ENCODE measurements around the gene ANKRD44.

Gene ANKRD44

DNA sequence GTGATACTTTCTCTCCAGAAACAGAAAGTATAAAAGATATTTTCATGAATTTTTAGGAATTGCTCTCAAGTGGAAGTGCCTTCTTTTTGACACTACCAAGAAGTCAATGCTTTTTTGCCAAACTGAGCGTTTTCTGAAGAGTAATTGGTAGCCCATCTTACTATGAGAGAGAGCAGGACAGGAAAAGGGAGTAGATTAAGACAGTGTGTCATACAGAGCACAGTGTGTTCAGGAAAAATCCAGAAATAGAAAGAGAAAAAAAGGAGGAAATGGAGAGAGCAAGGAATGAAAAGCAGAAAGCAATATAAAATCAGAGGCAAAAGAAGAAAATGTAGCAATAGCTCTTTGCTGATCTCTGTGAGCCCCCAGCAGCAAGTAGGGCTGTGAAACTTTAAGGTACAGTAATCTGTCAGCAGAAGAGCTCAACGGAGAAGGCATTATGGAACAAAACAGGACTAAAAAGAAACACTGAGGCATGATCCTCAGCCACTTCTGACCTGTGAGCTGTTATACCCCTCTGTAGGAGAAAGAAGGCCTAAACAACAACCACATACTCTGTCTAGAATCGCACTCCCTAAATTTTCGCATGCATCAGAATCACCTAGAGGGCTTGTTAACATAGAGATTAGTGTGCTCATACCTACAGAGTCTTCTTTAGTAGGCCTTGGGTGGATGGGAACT, 369.0 kb downstream of the ANKRD44 start:
- no peaks in the 10 kb centered on the region for H3K4me1 ChIP-seq (ENCODE audit: control insufficient read depth, insufficient read depth, low read depth, low read length)
- no peak overlapping the region for H3K4me2 ChIP-seq (ENCODE audit: low read length, poor library complexity, severe bottlenecking)
- no peaks in the 10 kb centered on the region for H3K36me3 ChIP-seq (ENCODE audit: control insufficient read depth in 1 of 2, insufficient read depth in 2 of 2, low read depth in 1 of 2, low read length in 2 of 2)
- no peak overlapping the region for H2BK15ac ChIP-seq (ENCODE audit: low read depth, poor library complexity, severe bottlenecking)
- H2BK5ac ChIP-seq (ENCODE audit: low read depth, low read length, poor library complexity, severe bottlenecking) = no peak overlapping the region
- H2AFZ ChIP-seq (ENCODE audit: low read depth, low read length) = no peak overlapping the region
- no peak overlapping the region for H4K8ac ChIP-seq (ENCODE audit: low read length)
- no peak overlapping the region for H3K18ac ChIP-seq (ENCODE audit: low read depth in 1 of 2, low read length in 2 of 2)
- no peak for DNase-seq
- H3K4ac ChIP-seq (ENCODE audit: low read depth in 1 of 2, low read length in 2 of 2) = no peak overlapping the region
- H3K23ac ChIP-seq (ENCODE audit: low read length in 2 of 2) = no peak overlapping the region
- H4K91ac ChIP-seq (ENCODE audit: low read length) = no peak overlapping the region
- H3K9ac ChIP-seq (ENCODE audit: low read length) = no peak overlapping the region
- no peak overlapping the region for H2BK120ac ChIP-seq (ENCODE audit: low read depth, low read length)
- 71% methylated on average over 3 of the region's 4 CpGs for WGBS
- no peak overlapping the region for H2BK12ac ChIP-seq (ENCODE audit: low read length in 2 of 2)
- no peaks in the 10 kb centered on the region for H3K9me3 ChIP-seq (ENCODE audit: control insufficient read depth, low read length)
- no peak overlapping the region for H3K14ac ChIP-seq (ENCODE audit: low read length in 2 of 2)
- H3K27ac ChIP-seq (ENCODE audit: low read length, poor library complexity, severe bottlenecking) = no peak overlapping the region
- no peaks in the 10 kb centered on the region for H3K27me3 ChIP-seq (ENCODE audit: control insufficient read depth in 1 of 2, insufficient read depth in 1 of 2, low read length in 2 of 2)
- no peak overlapping the region for H3K4me3 ChIP-seq (ENCODE audit: insufficient read depth in 1 of 2, low read depth in 1 of 2, low read length in 2 of 2)
- no peak overlapping the region for H2AK5ac ChIP-seq (ENCODE audit: low read length, severe bottlenecking)
- H3K79me1 ChIP-seq (replicated peaks; ENCODE audit: low read length, poor library complexity, severe bottlenecking) = no peaks in the 10 kb centered on the region

DNA sequence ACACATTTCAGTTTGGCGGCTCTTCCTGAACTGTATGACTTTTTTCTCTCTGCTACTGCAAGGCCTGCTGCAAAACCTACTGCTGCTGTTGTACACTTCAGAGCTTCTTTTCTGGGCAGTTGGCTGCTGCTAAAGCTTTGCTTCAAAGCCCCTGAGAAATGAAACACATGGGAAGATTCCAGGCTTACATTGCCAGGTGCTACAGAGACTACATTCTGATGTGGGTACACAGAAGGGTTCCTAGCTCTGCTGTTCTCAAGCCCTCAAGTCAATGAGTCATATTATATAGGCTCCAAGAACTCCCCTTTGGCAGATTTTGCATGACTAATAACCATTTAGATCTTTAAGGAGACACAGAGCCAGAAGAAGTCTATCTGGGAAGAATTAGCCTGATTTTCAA, 371.2 kb downstream of the ANKRD44 start:
- no peak overlapping the region for H3K14ac ChIP-seq (ENCODE audit: low read length in 2 of 2)
- H3K9ac ChIP-seq (ENCODE audit: low read length) = no peak overlapping the region
- no peak overlapping the region for H3K27ac ChIP-seq (ENCODE audit: low read length, poor library complexity, severe bottlenecking)
- H2BK120ac ChIP-seq (ENCODE audit: low read depth, low read length) = no peak overlapping the region
- H3K18ac ChIP-seq (ENCODE audit: low read depth in 1 of 2, low read length in 2 of 2) = no peak overlapping the region
- no peaks in the 10 kb centered on the region for H3K9me3 ChIP-seq (ENCODE audit: control insufficient read depth, low read length)
- H4K91ac ChIP-seq (ENCODE audit: low read length) = no peak overlapping the region
- no peak overlapping the region for H2BK12ac ChIP-seq (ENCODE audit: low read length in 2 of 2)
- H3K4me3 ChIP-seq (ENCODE audit: insufficient read depth in 1 of 2, low read depth in 1 of 2, low read length in 2 of 2) = no peak overlapping the region
- no peak overlapping the region for H3K4ac ChIP-seq (ENCODE audit: low read depth in 1 of 2, low read length in 2 of 2)
- no peak overlapping the region for H4K8ac ChIP-seq (ENCODE audit: low read length)
- H3K79me1 ChIP-seq (replicated peaks; ENCODE audit: low read length, poor library complexity, severe bottlenecking) = no peaks in the 10 kb centered on the region
- no peaks in the 10 kb centered on the region for H3K27me3 ChIP-seq (ENCODE audit: control insufficient read depth in 1 of 2, insufficient read depth in 1 of 2, low read length in 2 of 2)
- H3K4me2 ChIP-seq (ENCODE audit: low read length, poor library complexity, severe bottlenecking) = no peak overlapping the region
- no peak overlapping the region for H2AK5ac ChIP-seq (ENCODE audit: low read length, severe bottlenecking)
- no peak overlapping the region for H2BK15ac ChIP-seq (ENCODE audit: low read depth, poor library complexity, severe bottlenecking)
- no peak overlapping the region for H2AFZ ChIP-seq (ENCODE audit: low read depth, low read length)
- H3K4me1 ChIP-seq (ENCODE audit: control insufficient read depth, insufficient read depth, low read depth, low read length) = no peaks in the 10 kb centered on the region
- DNase-seq = peak; percentile 37
- no peak overlapping the region for H2BK5ac ChIP-seq (ENCODE audit: low read depth, low read length, poor library complexity, severe bottlenecking)
- H3K23ac ChIP-seq (ENCODE audit: low read length in 2 of 2) = no peak overlapping the region
- no peaks in the 10 kb centered on the region for H3K36me3 ChIP-seq (ENCODE audit: control insufficient read depth in 1 of 2, insufficient read depth in 2 of 2, low read depth in 1 of 2, low read length in 2 of 2)
- WGBS = 94% methylated on average over 1 of the region's 1 CpG
